ENCODE data around the gene GDI2.

GDI2 gene

DNA sequence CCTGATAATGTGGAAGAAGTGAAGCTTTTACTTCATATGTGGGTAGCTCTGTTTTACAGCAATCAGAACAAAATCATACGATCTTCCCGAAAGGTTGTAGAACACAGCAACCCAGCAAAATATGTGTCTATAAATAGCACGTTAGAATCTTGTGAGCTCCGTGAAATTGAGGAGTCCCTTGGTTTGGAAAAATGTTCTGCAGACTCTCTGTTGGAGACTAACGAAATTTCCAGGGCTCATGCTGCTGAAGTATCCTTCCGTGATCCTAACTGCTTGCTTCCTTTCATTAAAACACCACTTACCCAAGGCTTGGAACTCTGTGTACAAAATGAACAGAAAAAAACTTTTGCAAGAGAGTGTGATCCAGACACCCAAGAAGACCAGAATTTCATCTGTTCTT, 71.1 kb downstream of the GDI2 start:
- no peak for DNase-seq (ENCODE audit: low read depth)

DNA sequence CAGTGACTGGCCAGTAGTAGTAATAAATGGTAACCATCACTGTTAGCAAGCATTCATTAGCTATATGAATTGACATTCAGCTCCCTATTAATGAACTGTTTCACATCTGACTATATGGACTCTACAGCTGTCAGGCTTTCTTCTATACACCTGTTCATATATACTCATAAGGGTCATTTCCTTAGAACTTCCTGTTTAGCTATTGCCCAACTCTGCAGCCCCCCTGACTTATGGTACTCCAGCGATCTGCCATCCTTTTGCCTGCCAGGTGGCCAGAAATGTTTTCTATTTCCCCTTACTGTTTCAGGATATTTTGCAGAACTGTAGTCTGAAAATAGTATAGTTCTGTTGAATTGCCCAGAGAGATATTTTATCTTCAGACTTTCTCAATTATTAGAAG, 72.0 kb downstream of the GDI2 start:
- no peak for DNase-seq (ENCODE audit: low read depth)

GRCh38 chr10:5738427-5738826, 74.8 kb downstream of the GDI2 start:
- DNase-seq (ENCODE audit: low read depth): no peak

DNA sequence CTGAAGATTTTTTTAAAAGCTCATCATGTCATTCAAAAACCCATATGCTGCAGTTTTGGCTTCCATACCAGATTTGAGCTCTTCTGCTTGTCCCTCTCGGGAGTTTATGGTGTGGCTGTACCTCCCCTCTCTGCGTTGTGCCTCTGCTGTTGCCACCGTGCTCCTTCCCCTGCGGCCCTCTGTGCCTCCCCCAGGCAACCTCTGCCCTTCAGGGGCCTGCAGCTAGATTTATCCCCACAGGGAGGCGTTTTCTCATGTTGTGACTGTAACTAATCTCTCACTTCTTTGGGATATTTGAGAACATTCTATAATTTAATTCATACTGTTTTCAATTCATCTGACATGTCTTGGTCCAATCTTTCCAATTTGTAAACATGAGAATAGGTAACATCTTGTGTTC, 75.9 kb downstream of the GDI2 start:
- DNase-seq (ENCODE audit: low read depth): no peak

- no peak for DNase-seq (ENCODE audit: low read depth)
Observed at GRCh38 chr10:5736591-5736990, 76.6 kb downstream of the GDI2 start.

DNA sequence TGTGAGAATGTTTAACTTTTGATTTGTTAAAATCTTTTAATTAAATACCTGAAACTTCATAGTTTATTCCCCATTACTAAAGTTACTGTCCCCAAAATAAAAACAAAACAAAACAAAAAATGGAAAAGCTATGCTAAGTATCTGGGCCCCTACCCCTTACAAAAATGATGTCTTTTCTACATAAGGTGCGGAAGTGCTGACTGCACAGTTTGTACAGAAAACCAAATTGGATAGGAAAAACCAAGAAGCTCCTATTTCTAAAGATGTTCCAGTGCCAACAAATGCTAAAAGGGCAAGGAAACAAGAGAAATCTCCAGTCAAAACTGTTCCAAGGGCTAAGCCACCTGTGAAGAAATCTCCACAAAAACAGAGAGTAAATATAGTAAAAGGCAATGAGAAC, 78.1 kb downstream of the GDI2 start:
- DNase-seq (ENCODE audit: low read depth): no peak

DNA sequence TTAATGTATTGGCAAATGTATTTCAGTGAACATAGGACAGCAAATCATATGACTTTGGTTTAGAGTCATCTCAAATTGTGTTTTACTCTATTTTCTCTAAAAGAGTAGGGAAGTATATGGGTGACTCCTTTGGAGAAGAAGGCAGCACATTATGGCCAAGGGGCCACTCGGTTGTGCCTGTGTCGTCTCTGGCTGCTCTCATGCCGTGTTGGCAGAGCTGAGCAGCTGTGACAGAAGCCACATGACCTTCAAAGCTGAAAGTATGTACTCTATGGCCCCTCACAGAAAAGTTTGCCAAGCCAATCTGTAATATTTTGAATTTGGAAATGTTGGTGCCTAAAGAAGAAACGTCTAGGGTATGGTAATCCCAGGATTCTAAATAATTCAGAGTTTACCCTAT, 81.1 kb downstream of the GDI2 start:
- no peak for DNase-seq (ENCODE audit: low read depth)

GRCh38 chr10:5731559-5731958, 81.7 kb downstream of the GDI2 start:
- DNase-seq (ENCODE audit: low read depth): no peak

DNA sequence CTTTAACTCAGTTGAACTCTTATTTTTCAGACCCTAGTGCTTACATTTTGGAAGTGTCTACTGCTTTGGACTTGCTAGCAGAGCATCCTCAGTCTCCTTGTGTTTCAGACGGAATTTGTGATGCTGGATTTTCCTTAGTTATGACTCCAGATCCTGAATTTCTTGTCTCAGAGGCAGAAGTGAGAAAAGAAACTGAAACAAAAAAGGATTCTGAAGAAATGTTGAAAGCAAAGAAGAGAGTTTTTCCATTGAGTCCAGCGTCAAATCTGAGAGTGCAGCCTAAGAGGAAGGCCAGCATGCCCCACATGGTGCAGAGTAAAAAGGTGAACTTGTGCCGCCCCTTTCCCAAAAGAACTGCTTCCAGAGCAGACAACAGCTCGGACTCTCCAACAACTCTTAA, 82.5 kb downstream of the GDI2 start:
- DNase-seq (ENCODE audit: low read depth): no peak

- no peak for DNase-seq (ENCODE audit: low read depth)
Observed at GRCh38 chr10:5723692-5724091, 89.5 kb downstream of the GDI2 start.

GRCh38 chr10:5720182-5720581, 93.1 kb downstream of the GDI2 start:
- no peak for DNase-seq (ENCODE audit: low read depth)

- DNase-seq (ENCODE audit: low read depth): no peak
Observed at GRCh38 chr10:5719546-5719945, 93.7 kb downstream of the GDI2 start.
